ENCODE measurements around the gene STYXL2.

Gene STYXL2

GRCh38 chr1:167137332-167137781, 43.5 kb downstream of the STYXL2 start:
- H3K4me1 ChIP-seq (ENCODE audit: control insufficient read depth, insufficient read depth, low read length): no peaks in the 10 kb centered on the region
- ChIA-PET POLR2A (no interaction called here), CTCF (no interaction called here)
- TF ChIP-seq ZFP37 (tag by site-specific recombination; IDR thresholded peaks at IDR 0.05): no peak
- TF ChIP-seq ZNF157 (tag by site-specific recombination; IDR thresholded peaks at IDR 0.05): no peak
- no peak for TF ChIP-seq ZNF692 (tag by site-specific recombination; IDR thresholded peaks at IDR 0.05)
- TF ChIP-seq PRDM1 (tag by site-specific recombination; IDR thresholded peaks at IDR 0.05): no peak
- TF ChIP-seq ZNF585B (tag by site-specific recombination; IDR thresholded peaks at IDR 0.05): no peak
- no peak for TF ChIP-seq ZNF138 (tag by site-specific recombination; IDR thresholded peaks at IDR 0.05; ENCODE audit: borderline replicate concordance)
- TF ChIP-seq ZNF639 (tag by site-specific recombination; IDR thresholded peaks at IDR 0.05): no peak
- no peak for TF ChIP-seq ZNF350 (tag by site-specific recombination; IDR thresholded peaks at IDR 0.05)
- TF ChIP-seq ZSCAN5A (tag by site-specific recombination; IDR thresholded peaks at IDR 0.05): no peak
- TF ChIP-seq ZBTB21 (tag by site-specific recombination; IDR thresholded peaks at IDR 0.05): no peak
- no peak for TF ChIP-seq ZNF211 (tag by site-specific recombination; IDR thresholded peaks at IDR 0.05; ENCODE audit: low read depth)
- TF ChIP-seq ZNF184 (tag by site-specific recombination; IDR thresholded peaks at IDR 0.05): no peak
- TF ChIP-seq ZNF521 (tag by site-specific recombination; IDR thresholded peaks at IDR 0.05): no peak
- TF ChIP-seq ZNF654 (tag by site-specific recombination; IDR thresholded peaks at IDR 0.05; ENCODE audit: low read depth): no peak
- no peak for TF ChIP-seq ZNF174 (tag by site-specific recombination; IDR thresholded peaks at IDR 0.05)
- no peaks in the 10 kb centered on the region for H3K36me3 ChIP-seq (ENCODE audit: control insufficient read depth in 2 of 2, insufficient read depth in 1 of 2, low read length in 2 of 2)
- H3K4me3 ChIP-seq (ENCODE audit: low read depth, low read length): no peak overlapping the region
- no peaks in the 10 kb centered on the region for H3K9me3 ChIP-seq (ENCODE audit: control insufficient read depth, insufficient read depth, low read depth, low read length)
- H3K27ac ChIP-seq (ENCODE audit: extremely low read depth, low read depth, low read length): no peak overlapping the region

GRCh38 chr1:167137793-167138510, 44.1 kb downstream of the STYXL2 start:
- H3K9me3 ChIP-seq (ENCODE audit: control insufficient read depth, insufficient read depth, low read depth, low read length): no peaks in the 10 kb centered on the region
- H3K36me3 ChIP-seq (ENCODE audit: control insufficient read depth in 2 of 2, insufficient read depth in 1 of 2, low read length in 2 of 2): no peaks in the 10 kb centered on the region
- H3K27ac ChIP-seq (ENCODE audit: extremely low read depth, low read depth, low read length): no peak overlapping the region
- H3K4me3 ChIP-seq (ENCODE audit: low read depth, low read length): no peak overlapping the region
- CTCF ChIA-PET: interaction anchor here (1.5 kb wide), 1 partner anchor 14 kb away, joined by 4 read pairs; no protein-coding TSS in a partner anchor
- TF ChIP-seq ZNF768 (tag by site-specific recombination; IDR thresholded peaks at IDR 0.05) (no peak), ZNF239 (tag by site-specific recombination; IDR thresholded peaks at IDR 0.05) (no peak), KLF10 (tag by site-specific recombination; IDR thresholded peaks at IDR 0.05) (no peak), ZBTB8A (tag by site-specific recombination; IDR thresholded peaks at IDR 0.05) (no peak), ZFP3 (tag by site-specific recombination; IDR thresholded peaks at IDR 0.05; ENCODE audit: low read depth) (no peak), YY1 (tag by site-specific recombination; IDR thresholded peaks at IDR 0.05) (no peak), ZNF560 (tag by site-specific recombination; IDR thresholded peaks at IDR 0.05; ENCODE audit: borderline replicate concordance) (no peak), TRIM28 (IDR thresholded peaks at IDR 0.05; ENCODE audit: borderline replicate concordance, low read length) (no peak), ZFP41 (tag by site-specific recombination; IDR thresholded peaks at IDR 0.05; ENCODE audit: borderline replicate concordance) (no peak), PRDM6 (tag by site-specific recombination; IDR thresholded peaks at IDR 0.05) (no peak), ZNF248 (tag by site-specific recombination; IDR thresholded peaks at IDR 0.05) (no peak)
- POLR2A ChIA-PET: no interaction called here
- no peaks in the 10 kb centered on the region for H3K4me1 ChIP-seq (ENCODE audit: control insufficient read depth, insufficient read depth, low read length)
